ENCODE data around the gene WNT4.

WNT4 gene

DNA sequence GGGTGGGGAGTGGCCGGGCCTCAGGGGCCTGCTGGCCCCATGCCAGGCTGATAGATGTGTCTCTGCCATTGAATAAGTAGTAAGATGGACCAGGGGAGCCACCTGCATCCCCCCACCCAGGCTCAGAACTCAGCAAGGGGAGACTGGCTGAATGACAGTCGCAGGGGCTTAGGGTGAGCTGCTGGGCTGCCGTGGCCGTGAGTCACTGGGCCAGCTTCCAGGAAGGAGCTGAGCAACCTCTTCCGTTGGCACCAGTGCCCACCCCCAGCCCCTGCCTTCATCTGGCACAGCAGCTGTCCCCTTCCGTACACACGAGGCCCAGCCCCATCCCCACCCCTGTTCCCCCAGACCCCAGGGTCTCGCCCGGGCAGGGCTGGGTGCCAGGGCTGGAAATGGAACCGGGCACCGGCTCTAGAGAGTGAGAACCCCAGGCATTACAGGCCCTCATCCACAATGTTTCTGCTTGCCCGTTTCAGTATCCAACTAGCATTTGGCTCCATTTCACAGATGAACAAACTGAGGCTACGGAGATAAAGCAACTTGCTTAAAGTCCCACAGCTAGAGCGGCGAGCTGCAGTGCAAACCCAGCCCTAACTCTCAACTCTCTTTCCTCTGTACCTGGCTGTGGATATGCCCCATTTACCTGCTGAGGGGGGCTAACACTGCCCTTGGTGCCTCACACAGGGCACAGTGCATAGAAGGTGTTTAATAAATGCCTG, 10.2 kb downstream of the WNT4 start:
- Histone ChIP-seq H3K27me3 (no peaks in the 10 kb centered on the region; the same call in 1 of the 2 replicates), H4K20me1 (peaks cover 21% of the 10 kb centered on the region), H3K36me3 (no peaks in the 10 kb centered on the region), H3K4me2 (no peak overlapping the region), H3K9ac (no peak overlapping the region), H3K27ac (no peak overlapping the region), H3K9me3 (no peaks in the 10 kb centered on the region), H3K4me1 (peaks cover 30% of the 10 kb centered on the region), H3K4me3 (no peak overlapping the region)
- no peak for TF ChIP-seq Cebpa-rat (IDR thresholded peaks at IDR 0.05)

DNA sequence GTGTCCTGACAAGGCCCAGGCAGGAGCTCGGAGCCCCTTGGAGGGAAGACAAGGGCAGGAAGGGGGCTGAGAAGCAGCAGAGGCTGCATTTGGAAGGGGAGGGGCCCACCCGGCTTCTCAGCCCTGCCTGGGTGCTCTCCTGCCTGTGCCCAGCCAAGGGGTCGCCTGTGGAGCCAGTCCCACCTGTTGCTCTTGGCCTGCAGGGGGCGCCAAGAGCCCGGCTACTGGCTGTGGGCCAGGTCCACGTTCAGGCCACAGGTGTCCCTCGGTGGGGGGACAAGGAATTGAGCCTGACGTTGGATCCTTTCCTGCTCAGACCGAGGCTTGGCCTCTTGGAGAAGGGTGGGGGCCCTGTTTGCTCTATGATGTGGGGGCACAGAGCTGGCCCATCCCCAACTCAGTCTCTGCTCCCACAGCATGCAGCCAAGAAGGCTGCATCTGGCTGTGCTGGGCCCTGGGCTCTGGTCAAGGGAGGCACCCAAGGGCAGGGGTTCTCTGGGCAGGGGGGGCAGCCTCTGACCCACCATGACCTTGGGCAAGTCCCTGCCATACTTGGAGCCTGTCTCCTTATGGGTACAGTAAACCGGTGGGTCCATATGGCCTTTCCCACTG, 10.9 kb downstream of the WNT4 start:
- Histone ChIP-seq H3K9ac (no peak overlapping the region), H3K27me3 (no peaks in the 10 kb centered on the region), H3K36me3 (no peaks in the 10 kb centered on the region), H3K4me1 (peaks cover 24% of the 10 kb centered on the region), H3K27ac (no peak overlapping the region), H3K4me3 (no peak overlapping the region), H4K20me1 (peaks cover 15% of the 10 kb centered on the region), H3K9me3 (no peaks in the 10 kb centered on the region), H3K4me2 (no peak overlapping the region)
- TF ChIP-seq Cebpa-rat (IDR thresholded peaks at IDR 0.05), result no peak

DNA sequence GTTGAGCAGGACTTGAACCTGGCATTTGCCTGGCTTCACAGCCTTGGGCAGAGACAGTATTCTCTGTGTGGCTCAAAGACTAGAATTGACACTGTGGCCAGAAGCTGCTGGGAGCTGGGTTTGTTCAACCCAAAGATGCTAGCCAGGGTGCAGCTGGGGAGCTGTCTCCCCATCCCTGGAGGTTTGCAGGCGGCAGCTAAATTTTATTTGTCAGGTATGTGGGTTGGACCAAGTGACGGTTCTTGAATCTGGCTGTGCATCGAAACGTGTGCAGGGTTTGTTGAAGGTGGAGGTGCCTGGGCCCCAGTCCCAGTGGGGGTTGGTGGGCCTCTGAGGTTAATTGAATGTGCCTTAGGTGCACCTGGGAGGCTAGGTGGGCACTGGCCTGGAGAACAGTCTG, 11.8 kb downstream of the WNT4 start:
- Histone ChIP-seq H3K27me3 (no peaks in the 10 kb centered on the region), H3K27ac (no peak overlapping the region), H4K20me1 (peaks cover 8% of the 10 kb centered on the region; the same call in 1 of the 2 replicates), H3K9me3 (no peaks in the 10 kb centered on the region), H3K9ac (no peak overlapping the region), H3K36me3 (no peaks in the 10 kb centered on the region), H3K4me2 (no peak overlapping the region), H3K4me1 (peaks cover 16% of the 10 kb centered on the region), H3K4me3 (no peak overlapping the region)
- TF ChIP-seq Cebpa-rat (IDR thresholded peaks at IDR 0.05), result no peak

DNA sequence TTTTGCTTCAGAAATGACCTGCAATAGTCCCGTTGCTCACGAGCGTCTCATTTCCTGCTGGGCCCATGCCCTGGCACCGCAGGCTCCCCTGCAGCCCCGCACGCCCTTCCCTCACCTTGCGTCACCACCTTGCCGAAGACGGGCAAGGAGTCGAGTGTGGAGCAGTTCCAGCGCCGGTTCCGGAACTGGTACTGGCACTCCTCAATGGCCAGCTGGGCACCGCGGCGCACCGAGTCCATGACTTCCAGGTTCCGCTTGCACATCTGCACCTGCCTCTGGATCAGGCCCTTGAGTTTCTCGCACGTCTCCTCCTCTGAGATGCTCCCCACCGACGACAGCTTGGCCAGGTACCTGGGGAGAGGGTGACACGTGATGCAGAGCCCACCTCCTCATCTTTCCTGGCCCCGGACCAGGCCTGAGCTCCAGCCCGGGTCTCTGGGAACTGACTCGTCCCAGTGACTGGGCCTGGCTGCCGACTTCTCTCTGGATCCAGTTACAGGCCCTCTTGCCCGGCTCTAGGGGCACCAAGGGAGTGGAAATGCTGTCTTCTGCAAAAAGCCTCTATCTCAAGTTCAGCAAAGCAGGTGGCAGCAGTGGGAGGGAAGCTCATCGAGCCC, 13.3 kb downstream of the WNT4 start:
- H3K4me3 ChIP-seq, result no peak overlapping the region
- TF ChIP-seq Cebpa-rat (IDR thresholded peaks at IDR 0.05), result no peak
- no peak overlapping the region for H3K27ac ChIP-seq
- H3K27me3 ChIP-seq, result no peaks in the 10 kb centered on the region
- no peak overlapping the region for H3K9ac ChIP-seq
- no peak overlapping the region for H3K4me2 ChIP-seq
- no peaks in the 10 kb centered on the region for H3K9me3 ChIP-seq
- peaks cover 16% of the 10 kb centered on the region for H3K4me1 ChIP-seq
- no peaks in the 10 kb centered on the region for H3K36me3 ChIP-seq
- peaks cover 17% of the 10 kb centered on the region; the same call in 1 of the 2 replicates for H4K20me1 ChIP-seq

DNA sequence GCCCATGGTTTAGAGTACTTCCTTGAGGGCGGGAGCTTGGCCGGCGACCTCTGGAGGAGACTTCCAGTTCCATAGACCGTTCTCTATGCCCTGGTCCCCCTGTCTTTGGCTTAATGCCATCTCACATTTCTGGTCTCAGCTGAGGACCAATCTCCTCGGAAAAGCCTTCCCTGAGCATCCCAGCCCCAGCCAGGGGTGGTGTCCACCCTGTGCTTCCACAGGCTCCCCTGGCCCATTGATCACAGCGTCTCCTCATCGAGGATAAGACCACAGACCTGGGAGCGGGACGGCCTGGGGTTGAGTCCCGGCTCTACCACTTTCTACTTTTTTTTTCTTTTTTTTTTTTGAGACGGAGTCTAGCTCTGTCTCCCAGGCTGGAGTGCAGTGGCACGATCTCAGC, 14.5 kb downstream of the WNT4 start:
- no peak overlapping the region for H3K9ac ChIP-seq
- TF ChIP-seq Cebpa-rat (IDR thresholded peaks at IDR 0.05), result no peak
- H3K4me1 ChIP-seq, result peaks cover 8% of the 10 kb centered on the region
- peaks cover 29% of the 10 kb centered on the region for H4K20me1 ChIP-seq
- H3K27ac ChIP-seq, result no peak overlapping the region
- H3K4me3 ChIP-seq, result no peak overlapping the region
- no peak overlapping the region for H3K4me2 ChIP-seq
- no peaks in the 10 kb centered on the region for H3K9me3 ChIP-seq
- no peaks in the 10 kb centered on the region for H3K36me3 ChIP-seq
- no peaks in the 10 kb centered on the region for H3K27me3 ChIP-seq

DNA sequence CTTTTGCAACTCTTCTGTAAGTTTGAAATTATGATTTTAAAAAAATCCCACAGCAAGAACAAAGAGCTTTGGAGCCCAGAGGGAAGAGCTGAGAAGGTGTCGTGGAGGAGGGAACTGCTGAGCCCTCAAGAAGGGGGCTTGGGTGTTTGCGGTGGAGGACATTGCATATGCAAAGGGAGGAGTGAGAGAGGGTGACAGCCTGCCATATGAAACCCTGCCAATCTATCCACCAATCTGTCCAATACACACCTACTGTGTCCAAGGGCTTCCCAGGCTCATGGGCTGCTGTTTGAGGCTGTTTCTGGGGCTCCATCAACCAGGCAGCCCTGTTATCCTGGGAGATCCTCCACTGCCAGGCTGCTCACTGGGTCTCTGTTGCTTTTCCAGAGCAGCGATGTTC, 15.2 kb downstream of the WNT4 start:
- Histone ChIP-seq H3K36me3 (no peaks in the 10 kb centered on the region), H3K4me2 (no peak overlapping the region), H3K27ac (no peak overlapping the region), H3K9me3 (no peaks in the 10 kb centered on the region), H3K27me3 (no peaks in the 10 kb centered on the region), H3K4me1 (peaks cover 14% of the 10 kb centered on the region), H3K4me3 (no peak overlapping the region), H4K20me1 (peaks cover 35% of the 10 kb centered on the region), H3K9ac (no peak overlapping the region)
- no peak for TF ChIP-seq Cebpa-rat (IDR thresholded peaks at IDR 0.05)

DNA sequence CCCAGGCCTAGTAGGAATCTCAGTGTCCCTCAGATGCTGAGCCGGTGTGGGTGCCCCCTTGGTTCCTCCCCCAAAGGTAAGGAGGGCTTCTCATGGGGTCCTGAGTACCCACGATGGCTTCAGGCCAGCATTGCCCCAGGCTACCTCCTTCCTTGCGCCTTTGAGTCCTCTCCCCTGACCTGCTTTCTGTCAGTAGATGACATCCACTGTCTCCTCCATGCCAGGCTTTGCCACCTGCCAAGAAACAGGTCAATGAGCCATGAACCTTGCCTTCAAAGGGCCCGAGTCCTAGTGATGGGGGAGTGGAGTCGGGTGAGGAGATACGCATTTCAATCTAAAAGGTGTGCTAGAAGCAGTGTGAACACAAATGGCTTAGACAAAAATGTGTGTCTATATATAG, 15.6 kb downstream of the WNT4 start:
- Histone ChIP-seq H3K4me3 (no peak overlapping the region), H3K9ac (no peak overlapping the region), H4K20me1 (peaks cover 39% of the 10 kb centered on the region), H3K4me2 (no peak overlapping the region), H3K36me3 (no peaks in the 10 kb centered on the region), H3K27me3 (no peaks in the 10 kb centered on the region), H3K27ac (no peak overlapping the region), H3K4me1 (peaks cover 19% of the 10 kb centered on the region), H3K9me3 (no peaks in the 10 kb centered on the region)
- no peak for TF ChIP-seq Cebpa-rat (IDR thresholded peaks at IDR 0.05)

DNA sequence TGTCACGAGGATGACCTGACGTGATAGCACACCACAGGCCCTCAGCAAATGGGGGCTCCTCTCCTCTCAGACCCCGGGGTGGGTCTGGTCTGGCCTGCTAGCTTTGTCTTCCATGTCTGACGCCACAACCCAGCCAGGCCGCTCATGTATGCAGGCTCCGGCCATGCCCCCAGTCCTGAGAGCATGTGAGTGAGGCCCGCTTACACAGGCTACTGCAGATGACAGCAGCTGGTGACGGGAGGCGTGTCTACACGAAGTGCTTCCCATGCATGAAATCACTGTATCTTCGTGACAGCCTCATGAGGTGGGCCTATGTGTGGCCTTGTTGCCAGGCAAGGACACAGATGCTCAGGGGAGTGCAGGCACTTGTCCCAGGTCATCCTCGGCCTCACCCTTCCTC, 16.4 kb downstream of the WNT4 start:
- peaks cover 47% of the 10 kb centered on the region for H4K20me1 ChIP-seq
- TF ChIP-seq Cebpa-rat (IDR thresholded peaks at IDR 0.05), result no peak
- no peaks in the 10 kb centered on the region for H3K9me3 ChIP-seq
- H3K4me1 ChIP-seq, result peaks cover 19% of the 10 kb centered on the region
- no peak overlapping the region for H3K27ac ChIP-seq
- H3K36me3 ChIP-seq, result no peaks in the 10 kb centered on the region
- no peaks in the 10 kb centered on the region for H3K27me3 ChIP-seq
- H3K4me2 ChIP-seq, result no peak overlapping the region
- no peak overlapping the region for H3K9ac ChIP-seq
- H3K4me3 ChIP-seq, result no peak overlapping the region

DNA sequence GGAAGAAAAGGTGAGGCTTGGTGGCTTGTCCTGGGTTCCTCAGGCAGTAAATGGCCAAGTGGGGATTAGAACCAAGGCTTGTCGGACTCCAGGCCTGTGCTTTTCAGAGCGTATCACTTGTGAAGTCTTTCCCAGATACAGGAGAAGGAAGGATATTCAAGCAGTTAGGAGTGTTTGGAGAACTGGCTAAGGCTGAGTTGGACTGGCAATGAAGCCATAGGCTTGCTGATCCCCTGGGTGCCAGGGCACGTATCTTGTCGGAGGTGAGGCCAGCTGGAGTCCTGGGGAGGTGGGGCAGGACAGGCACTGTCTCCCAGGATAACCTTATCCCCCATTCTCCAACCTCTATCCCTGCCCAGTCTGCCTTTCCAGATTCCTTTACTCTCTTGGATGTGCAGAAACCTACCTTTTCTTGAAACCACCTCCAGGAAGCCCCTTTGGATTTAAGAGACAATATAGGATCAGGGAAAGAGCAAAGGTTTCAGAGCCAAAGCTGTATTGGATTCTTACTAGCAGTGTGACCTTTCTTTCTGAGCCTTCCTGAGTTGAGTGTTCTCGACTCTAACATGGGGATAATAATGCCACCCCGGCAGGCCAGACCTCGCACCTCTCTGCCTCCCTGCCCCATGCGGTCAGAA, 18.2 kb downstream of the WNT4 start:
- Histone ChIP-seq H3K27me3 (no peaks in the 10 kb centered on the region), H4K20me1 (peaks cover 65% of the 10 kb centered on the region), H3K9ac (no peak overlapping the region), H3K4me3 (no peak overlapping the region), H3K4me2 (no peak overlapping the region), H3K27ac (no peak overlapping the region), H3K4me1 (peaks cover 26% of the 10 kb centered on the region), H3K36me3 (peaks cover 15% of the 10 kb centered on the region; the same call in 1 of the 2 replicates), H3K9me3 (no peaks in the 10 kb centered on the region)
- no peak for TF ChIP-seq Cebpa-rat (IDR thresholded peaks at IDR 0.05)

Measured in BLaER1 (cell line).